GM06990 (cell line): ENCODE results near the gene LEKR1.

Experiments used
- DNase-seq: peaks from one replicate; pipeline ENCODE4 v3.0.0-alpha.2; 2011; ENCODE audit not compliant: insufficient read length; ENCODE audit errors: extremely low read depth
- H3K27me3 ChIP-seq: replicated peaks from 2 replicates; pipeline ENCODE4 v1.6.0; 2011; ENCODE audit warnings: low read length; ENCODE audit not compliant: control insufficient read depth, insufficient read depth
- H3K36me3 ChIP-seq: 2 replicates; pipeline ENCODE4 v1.5.1; 2011; ENCODE audit warnings: low read length; ENCODE audit not compliant: control insufficient read depth, insufficient read depth
- H3K4me3 ChIP-seq: replicated peaks from 2 replicates; pipeline ENCODE4 v1.5.1; 2011; ENCODE audit warnings: low read depth, mild to moderate bottlenecking, control low read depth, low read length
- CTCF ChIP-seq: IDR thresholded peaks from 2 replicates; pipeline ENCODE4 v1.5.1; 2011; ENCODE audit warnings: low read length, control low read depth, mild to moderate bottlenecking, inconsistent platforms; ENCODE audit not compliant: insufficient read depth, poor library complexity, severe bottlenecking

The LEKR1 gene

GRCh38 chr3:156801746-156802145 is 24.4 kb upstream of the LEKR1 start:
- Histone ChIP-seq H3K36me3 (no peaks in the 10 kb centered on the region), H3K4me3 (no peak overlapping the region)

GRCh38 chr3:156802821-156803606 is 23.1 kb upstream of the LEKR1 start:
- H3K36me3 ChIP-seq = no peaks in the 10 kb centered on the region
- no peaks in the 10 kb centered on the region for H3K27me3 ChIP-seq
- no peak for DNase-seq
- H3K4me3 ChIP-seq = no peak overlapping the region
- no peak for TF ChIP-seq CTCF

More at GRCh38 chr3:156801746-156802145, 24.4 kb upstream of the LEKR1 start:
- no peak for DNase-seq
- H3K27me3 ChIP-seq = no peaks in the 10 kb centered on the region
- no peak for TF ChIP-seq CTCF

- Histone ChIP-seq H3K4me3 (no peak overlapping the region), H3K27me3 (no peaks in the 10 kb centered on the region), H3K36me3 (no peaks in the 10 kb centered on the region)
- DNase-seq = no peak
- no peak for TF ChIP-seq CTCF
Measured at GRCh38 chr3:156803952-156804741, 22.0 kb upstream of the LEKR1 start.

- Histone ChIP-seq H3K4me3 (no peak overlapping the region), H3K27me3 (no peaks in the 10 kb centered on the region), H3K36me3 (peaks cover 4% of the 10 kb centered on the region; the same call in 1 of the 2 replicates)
- no peak for DNase-seq
- TF ChIP-seq CTCF = no peak
Measured at GRCh38 chr3:156806698-156807097, 19.5 kb upstream of the LEKR1 start.

GRCh38 chr3:156808025-156808424 is 18.1 kb upstream of the LEKR1 start:
- Histone ChIP-seq H3K36me3 (peaks cover 4% of the 10 kb centered on the region; the same call in 1 of the 2 replicates), H3K27me3 (no peaks in the 10 kb centered on the region), H3K4me3 (no peak overlapping the region)
- no peak for TF ChIP-seq CTCF
- no peak for DNase-seq
